ENCODE results near the gene OR6C68. TPM values are rescaled to one million over a fixed set of nuclear protein-coding genes. Genes with fewer than 3 reads are reported as not detected.

Gene OR6C68
- polyA plus RNA-seq, 1 experiment, result not detected

DNA sequence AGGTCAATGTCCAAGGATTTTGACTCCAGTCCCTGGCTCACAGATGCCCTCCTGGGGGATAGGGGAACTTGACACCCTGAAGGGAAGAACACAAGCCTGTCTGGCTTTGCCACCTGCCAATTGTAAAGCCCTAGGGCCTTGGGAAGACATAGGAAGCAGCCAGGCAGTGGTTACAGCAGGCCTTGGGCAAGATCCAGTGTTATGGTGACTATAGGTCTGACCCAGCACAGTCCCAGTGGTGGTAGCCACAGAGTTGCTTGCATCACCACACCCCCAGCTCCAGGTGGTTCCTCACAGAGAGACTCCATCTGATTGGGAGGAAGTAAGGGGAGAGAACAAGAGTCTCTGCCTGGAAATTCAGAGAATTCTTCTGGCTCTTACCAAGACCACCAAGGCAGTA, 24.2 kb downstream of the OR6C68 start:
- Histone ChIP-seq H3K27ac (ENCODE audit: low read depth, low read length) (no peak overlapping the region), H3K27me3 (ENCODE audit: control insufficient read depth, insufficient read depth, low read length) (no peaks in the 10 kb centered on the region), H3K4me3 (ENCODE audit: low read depth, low read length) (no peak overlapping the region), H3K9me3 (ENCODE audit: control insufficient read depth, insufficient read depth, low read length) (no peaks in the 10 kb centered on the region)
- DNase-seq (ENCODE audit: low read depth, low spot score), result no peak
- CTCF ChIA-PET, result no interaction called here
- POLR2A ChIA-PET, result no interaction called here
- TF ChIP-seq CTCF (IDR thresholded peaks at IDR 0.05; ENCODE audit: low read depth, low read length), result no peak

Other genes starting within 250 kb of the OR6C68 start
- not detected in 2 replicates for gene OR6C74, start 247.8 kb upstream of the OR6C68 start, polyA plus RNA-seq (2011; rRNA removed)
- gene OR6C6, start 195.8 kb upstream of the OR6C68 start, polyA plus RNA-seq (2011; rRNA removed), result not detected in 2 replicates
- not detected in 2 replicates for gene OR6C1, start 178.0 kb upstream of the OR6C68 start, polyA plus RNA-seq (2011; rRNA removed)
- not detected in 2 replicates for gene OR6C3, start 161.6 kb upstream of the OR6C68 start, polyA plus RNA-seq (2011; rRNA removed)
- not detected in 2 replicates for gene OR6C75, start 129.4 kb upstream of the OR6C68 start, polyA plus RNA-seq (2011; rRNA removed)
- not detected in 2 replicates for gene OR6C65, start 91.8 kb upstream of the OR6C68 start, polyA plus RNA-seq (2011; rRNA removed)
- not detected in 2 replicates for gene OR6C76, start 66.1 kb upstream of the OR6C68 start, polyA plus RNA-seq (2011; rRNA removed)
- not detected in 2 replicates for gene OR6C2, start 48.3 kb upstream of the OR6C68 start, polyA plus RNA-seq (2011; rRNA removed)
- gene OR6C70, start 22.2 kb upstream of the OR6C68 start, polyA plus RNA-seq (2011; rRNA removed), result not detected in 2 replicates
- not detected in 2 replicates for gene OR6C4, start 57.2 kb downstream of the OR6C68 start, polyA plus RNA-seq (2011; rRNA removed)
- not detected in 2 replicates for gene OR2AP1, start 80.1 kb downstream of the OR6C68 start, polyA plus RNA-seq (2011; rRNA removed)
- gene OR10P1, start 144.5 kb downstream of the OR6C68 start, polyA plus RNA-seq (2011; rRNA removed), result not detected in 2 replicates
- 9.1 and 12.2 TPM in 2 replicates for gene ITGA7, start 215.5 kb downstream of the OR6C68 start, polyA plus RNA-seq (2011; rRNA removed)
- 132 and 155 TPM in 2 replicates for gene BLOC1S1, start 223.7 kb downstream of the OR6C68 start, polyA plus RNA-seq (2011; rRNA removed)
- 4.9 and 5.2 TPM in 2 replicates for gene RDH5, start 228.0 kb downstream of the OR6C68 start, polyA plus RNA-seq (2011; rRNA removed)
- 1,757 and 1,955 TPM in 2 replicates for gene CD63, start 236.6 kb downstream of the OR6C68 start, polyA plus RNA-seq (2011; rRNA removed)

All from AG04450 (cell line).